Mammary epithelial cell (primary cell): Measurements from ENCODE around the gene NOTCH4.

Experiments used
- EZH2 ChIP-seq: IDR thresholded peaks from 2 replicates; pipeline ENCODE4 v1.6.1; 2012; ENCODE audit warnings: low read length, inconsistent platforms, borderline replicate concordance
- TF ChIP-seq, protein P1 (sequence below), 2 donors: IDR thresholded peaks in 1 of 2; conservative IDR thresholded peaks in 1 of 2; 2 replicates each; pipeline ENCODE4 v1.5.1; 2011 to 2012; ENCODE audit warnings: inconsistent platforms in 2 of 2, low read length in 2 of 2, mild to moderate bottlenecking in 2 of 2, control low read depth in 1 of 2, low read depth in 1 of 2; ENCODE audit not compliant: insufficient read depth in 1 of 2; ENCODE audit errors: extremely low read depth in 1 of 2

DNA sequence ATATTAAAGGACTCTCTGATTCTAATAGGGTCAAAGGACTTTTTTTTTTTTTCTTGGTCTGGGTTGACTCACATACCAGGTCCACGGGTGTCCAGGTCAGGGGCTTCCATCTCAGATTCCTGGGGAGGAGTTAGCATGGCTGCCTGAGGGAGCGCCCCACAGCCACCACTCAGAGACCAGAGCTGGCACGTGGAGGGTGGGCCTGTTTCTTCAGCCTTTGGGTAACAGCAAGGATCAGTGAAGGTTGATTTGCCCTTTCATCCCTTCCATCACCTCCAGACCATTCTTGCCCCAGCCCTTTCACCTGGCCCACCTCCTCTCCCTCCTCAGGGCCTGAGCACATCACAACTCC is 25.5 kb downstream of the NOTCH4 start:
- TF ChIP-seq EZH2: no peak
- TF ChIP-seq, protein P1, sequence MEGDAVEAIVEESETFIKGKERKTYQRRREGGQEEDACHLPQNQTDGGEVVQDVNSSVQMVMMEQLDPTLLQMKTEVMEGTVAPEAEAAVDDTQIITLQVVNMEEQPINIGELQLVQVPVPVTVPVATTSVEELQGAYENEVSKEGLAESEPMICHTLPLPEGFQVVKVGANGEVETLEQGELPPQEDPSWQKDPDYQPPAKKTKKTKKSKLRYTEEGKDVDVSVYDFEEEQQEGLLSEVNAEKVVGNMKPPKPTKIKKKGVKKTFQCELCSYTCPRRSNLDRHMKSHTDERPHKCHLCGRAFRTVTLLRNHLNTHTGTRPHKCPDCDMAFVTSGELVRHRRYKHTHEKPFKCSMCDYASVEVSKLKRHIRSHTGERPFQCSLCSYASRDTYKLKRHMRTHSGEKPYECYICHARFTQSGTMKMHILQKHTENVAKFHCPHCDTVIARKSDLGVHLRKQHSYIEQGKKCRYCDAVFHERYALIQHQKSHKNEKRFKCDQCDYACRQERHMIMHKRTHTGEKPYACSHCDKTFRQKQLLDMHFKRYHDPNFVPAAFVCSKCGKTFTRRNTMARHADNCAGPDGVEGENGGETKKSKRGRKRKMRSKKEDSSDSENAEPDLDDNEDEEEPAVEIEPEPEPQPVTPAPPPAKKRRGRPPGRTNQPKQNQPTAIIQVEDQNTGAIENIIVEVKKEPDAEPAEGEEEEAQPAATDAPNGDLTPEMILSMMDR (conservative IDR thresholded peaks at IDR 0.05 in 1 of 2, IDR thresholded peaks at IDR 0.05 in 1 of 2; ENCODE audit: extremely low read depth in 1 of 2, insufficient read depth in 1 of 2, low read depth in 1 of 2, low read length in 2 of 2): no peak
